ENCODE measurements around the gene MYO3B. TPM values are rescaled to one million over a fixed set of nuclear protein-coding genes. Genes with fewer than 3 reads are reported as not detected.

MYO3B gene
- total RNA-seq, 4 donors from 2014 or later: not detected

DNA sequence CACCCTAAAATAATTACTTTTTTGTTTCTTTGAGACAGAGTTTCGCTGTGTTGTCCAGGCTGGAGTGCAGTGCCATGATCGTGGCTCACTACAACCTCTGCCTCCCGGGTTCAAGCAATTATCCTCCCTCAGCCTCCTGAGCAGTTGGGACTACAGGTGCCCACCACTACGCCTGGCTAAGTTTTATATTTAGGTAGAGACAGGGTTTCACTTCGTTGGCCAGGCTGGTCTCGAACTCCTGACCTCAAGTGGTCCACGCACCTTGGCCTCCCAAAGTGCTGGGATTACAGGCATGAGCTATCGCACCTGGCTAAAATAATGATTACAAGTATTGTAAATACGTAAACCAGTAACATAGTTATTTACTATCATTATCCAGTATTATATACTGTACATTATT is 279.8 kb downstream of the MYO3B start:
- no peak for DNase-seq (ENCODE audit: low spot score)
- TF ChIP-seq CTCF (IDR thresholded peaks at IDR 0.05): no peak
- no peak for ATAC-seq (ENCODE audit: low FRiP score)

DNA sequence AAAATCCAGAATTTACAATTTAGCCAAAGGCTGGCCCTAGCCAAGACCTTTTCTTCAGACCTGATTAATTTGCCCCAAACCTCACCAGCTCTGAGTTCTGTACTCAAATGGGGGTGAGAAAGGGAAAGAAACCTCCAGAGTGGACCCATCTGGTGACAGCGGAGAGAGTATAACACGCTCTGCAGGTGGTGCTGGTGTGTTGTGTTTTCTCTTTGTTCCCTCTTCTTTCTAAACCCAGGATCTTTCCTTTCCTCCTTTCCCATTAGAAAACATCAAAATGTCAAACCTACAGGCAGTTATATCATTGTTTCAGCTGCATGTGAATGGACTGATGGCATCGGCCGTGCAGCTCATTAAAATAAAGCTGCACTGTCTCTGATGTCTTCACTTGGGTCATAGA is 283.9 kb downstream of the MYO3B start:
- DNase-seq (ENCODE audit: low spot score) (no peak), ATAC-seq (ENCODE audit: low FRiP score) (no peak)
- no peak for TF ChIP-seq CTCF (IDR thresholded peaks at IDR 0.05)

DNA sequence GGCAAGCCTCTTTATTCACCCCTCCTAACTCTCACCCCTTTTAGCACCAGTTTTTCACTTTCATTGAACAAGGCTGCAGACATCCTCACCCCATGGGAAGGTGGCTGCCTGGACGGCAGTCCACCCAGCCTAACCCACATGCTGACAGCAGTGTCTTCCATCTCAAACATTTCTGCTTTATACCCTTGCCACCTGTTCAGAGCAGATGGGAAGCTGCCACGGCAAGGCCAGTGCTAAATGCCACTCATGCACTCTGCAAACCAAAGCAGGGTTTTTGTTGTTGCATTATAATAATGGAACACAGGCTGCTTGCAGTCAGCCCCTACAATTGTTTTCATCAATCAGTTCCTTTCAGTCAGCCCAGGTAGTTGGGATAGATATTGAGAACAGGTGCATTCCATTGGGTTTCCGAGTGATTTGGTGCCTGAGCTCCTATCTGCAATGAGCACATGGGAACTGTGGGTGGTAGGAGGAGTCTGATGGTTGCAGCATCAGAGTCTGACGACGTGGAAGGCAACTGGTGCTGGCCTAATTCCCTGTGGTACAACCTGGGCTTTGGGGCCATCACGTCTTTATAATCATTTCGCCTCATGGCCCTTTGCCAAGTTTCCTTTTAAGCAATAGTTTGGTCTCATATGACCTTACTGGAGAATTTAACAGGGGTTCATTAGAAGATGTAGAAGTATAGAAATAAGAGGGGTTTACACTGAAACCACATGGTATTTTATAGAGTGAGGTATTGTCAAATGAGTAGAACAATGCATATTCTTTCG is 284.7 kb downstream of the MYO3B start:
- ATAC-seq (ENCODE audit: low FRiP score) (peak; percentile 48), DNase-seq (ENCODE audit: low spot score) (no peak)
- no peak for TF ChIP-seq CTCF (IDR thresholded peaks at IDR 0.05)

GRCh38 chr2:170463206-170463537 is 285.2 kb downstream of the MYO3B start:
- DNase-seq (ENCODE audit: low spot score) (no peak), ATAC-seq (ENCODE audit: low FRiP score) (no peak)
- no peak for TF ChIP-seq CTCF (IDR thresholded peaks at IDR 0.05)

- ATAC-seq (ENCODE audit: low FRiP score): no peak
- no peak for DNase-seq (ENCODE audit: low spot score)
- TF ChIP-seq CTCF (IDR thresholded peaks at IDR 0.05): no peak
Measured at GRCh38 chr2:170464268-170464667, 286.3 kb downstream of the MYO3B start.

- no peak for TF ChIP-seq CTCF (IDR thresholded peaks at IDR 0.05)
- DNase-seq (ENCODE audit: low spot score): no peak
- ATAC-seq (ENCODE audit: low FRiP score): no peak
Measured at GRCh38 chr2:170465241-170465640, 287.3 kb downstream of the MYO3B start.

DNA sequence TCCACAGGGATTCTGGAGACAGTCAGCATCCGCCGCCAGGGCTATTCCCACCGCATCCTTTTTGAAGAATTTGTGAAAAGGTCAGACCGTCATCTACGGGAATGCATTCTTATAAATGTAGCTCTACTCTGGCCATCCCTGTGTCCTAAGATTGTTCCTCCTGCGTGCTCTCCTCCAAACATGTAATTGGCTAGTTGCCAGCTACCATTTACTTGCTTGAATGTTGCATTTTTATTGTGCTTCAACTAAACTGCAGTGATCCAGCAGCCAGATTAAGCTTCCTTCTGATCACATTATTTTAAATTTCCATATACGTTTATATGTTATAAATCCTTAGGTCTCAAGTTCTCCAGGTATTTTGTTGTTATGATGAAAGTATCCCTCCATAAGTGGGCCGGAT is 288.7 kb downstream of the MYO3B start:
- no peak for TF ChIP-seq CTCF (IDR thresholded peaks at IDR 0.05)
- no peak for ATAC-seq (ENCODE audit: low FRiP score)
- no peak for DNase-seq (ENCODE audit: low spot score)
